Prostate gland (tissue), 2 donors: Measurements from ENCODE around the gene SIPA1. TPM values are rescaled to one million over a fixed set of nuclear protein-coding genes. Genes with fewer than 3 reads are reported as not detected.
A peak's percentile ranks its signal among the peaks of the same experiment; 100 is the strongest.

Experiments used
- DNase-seq: peaks from one replicate; pipeline ENCODE4 v3.0.0-alpha.2; 2019; ENCODE audit warnings: low spot score
- H3K27ac ChIP-seq, 2 donors: fragments of 200-600 bp; sonication (generic); 2 replicates each; pipeline ENCODE4 v1.5.1; 2017 to 2019
- H3K27me3 ChIP-seq: fragments of 200-600 bp; sonication (generic); replicated peaks from 2 replicates; pipeline ENCODE4 v1.5.1; 2019; ENCODE audit not compliant: insufficient read depth
- H3K36me3 ChIP-seq, 2 donors: fragments of 200-600 bp; sonication (generic); 1 replicate in 1 of 2; 2 replicates in 1 of 2; pipeline versions ENCODE4 v1.5.1 to v1.8.1; 2017 to 2019
- H3K4me1 ChIP-seq: fragments of 200-600 bp; sonication (generic); replicated peaks from 2 replicates; pipeline ENCODE4 v1.5.1; 2019
- H3K4me3 ChIP-seq, 2 donors: fragments of 200-600 bp; sonication (generic); 2 replicates each; pipeline ENCODE4 v1.5.1; 2017 to 2019
- H3K9me3 ChIP-seq: fragments of 200-600 bp; sonication (generic); 2 replicates; pipeline ENCODE4 v1.5.1; 2017
- POLR2A ChIP-seq: fragments of 450-650 bp; IDR thresholded peaks from one replicate; pipeline ENCODE4 v1.6.1; 2016; ENCODE audit warnings: antibody characterized with exemption, mild to moderate bottlenecking
- POLR2AphosphoS5 ChIP-seq: sonication (generic); formaldehyde crosslinking; IDR thresholded peaks from one replicate; pipeline ENCODE4 v1.6.1; 2017; ENCODE audit warnings: antibody characterized with exemption
- WGBS: methylation state at CpG from one replicate; pipeline ENCODE4 v1.1.5; 2018; 5-methylcytosine and 5-hydroxymethylcytosine counted together
- intact Hi-C: fragments of 100-400 bp; cut with DNase I; formaldehyde crosslinking; loops from one replicate; pipeline ENCODE4 v1.14.2; 2022
- total RNA-seq, 2 donors: library from RNA; depleted of rRNA; stranded (reverse); fragments of >200 nt; gene quantifications; one replicate each; pipeline ENCODE4 v1.1.0, GENCODE V29; 2016
- TF ChIP-seq, protein P1 (sequence below), 4 experiments: fragments of 200-600 bp in 2 of 4; fragments of 450-650 bp in 2 of 4; sonication (generic) in 2 of 4; IDR thresholded peaks; 1 replicate in 3 of 4; 2 replicates in 1 of 4; pipeline ENCODE4 v1.5.1; 2016 to 2019; ENCODE audit warnings: antibody characterized with exemption in 4 of 4, mild to moderate bottlenecking in 2 of 4, moderate library complexity in 2 of 4

Gene SIPA1, protein sequence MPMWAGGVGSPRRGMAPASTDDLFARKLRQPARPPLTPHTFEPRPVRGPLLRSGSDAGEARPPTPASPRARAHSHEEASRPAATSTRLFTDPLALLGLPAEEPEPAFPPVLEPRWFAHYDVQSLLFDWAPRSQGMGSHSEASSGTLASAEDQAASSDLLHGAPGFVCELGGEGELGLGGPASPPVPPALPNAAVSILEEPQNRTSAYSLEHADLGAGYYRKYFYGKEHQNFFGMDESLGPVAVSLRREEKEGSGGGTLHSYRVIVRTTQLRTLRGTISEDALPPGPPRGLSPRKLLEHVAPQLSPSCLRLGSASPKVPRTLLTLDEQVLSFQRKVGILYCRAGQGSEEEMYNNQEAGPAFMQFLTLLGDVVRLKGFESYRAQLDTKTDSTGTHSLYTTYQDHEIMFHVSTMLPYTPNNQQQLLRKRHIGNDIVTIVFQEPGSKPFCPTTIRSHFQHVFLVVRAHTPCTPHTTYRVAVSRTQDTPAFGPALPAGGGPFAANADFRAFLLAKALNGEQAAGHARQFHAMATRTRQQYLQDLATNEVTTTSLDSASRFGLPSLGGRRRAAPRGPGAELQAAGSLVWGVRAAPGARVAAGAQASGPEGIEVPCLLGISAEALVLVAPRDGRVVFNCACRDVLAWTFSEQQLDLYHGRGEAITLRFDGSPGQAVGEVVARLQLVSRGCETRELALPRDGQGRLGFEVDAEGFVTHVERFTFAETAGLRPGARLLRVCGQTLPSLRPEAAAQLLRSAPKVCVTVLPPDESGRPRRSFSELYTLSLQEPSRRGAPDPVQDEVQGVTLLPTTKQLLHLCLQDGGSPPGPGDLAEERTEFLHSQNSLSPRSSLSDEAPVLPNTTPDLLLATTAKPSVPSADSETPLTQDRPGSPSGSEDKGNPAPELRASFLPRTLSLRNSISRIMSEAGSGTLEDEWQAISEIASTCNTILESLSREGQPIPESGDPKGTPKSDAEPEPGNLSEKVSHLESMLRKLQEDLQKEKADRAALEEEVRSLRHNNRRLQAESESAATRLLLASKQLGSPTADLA
- total RNA-seq: 10 to 100 TPM; 38.2 to 45.2 TPM

DNA sequence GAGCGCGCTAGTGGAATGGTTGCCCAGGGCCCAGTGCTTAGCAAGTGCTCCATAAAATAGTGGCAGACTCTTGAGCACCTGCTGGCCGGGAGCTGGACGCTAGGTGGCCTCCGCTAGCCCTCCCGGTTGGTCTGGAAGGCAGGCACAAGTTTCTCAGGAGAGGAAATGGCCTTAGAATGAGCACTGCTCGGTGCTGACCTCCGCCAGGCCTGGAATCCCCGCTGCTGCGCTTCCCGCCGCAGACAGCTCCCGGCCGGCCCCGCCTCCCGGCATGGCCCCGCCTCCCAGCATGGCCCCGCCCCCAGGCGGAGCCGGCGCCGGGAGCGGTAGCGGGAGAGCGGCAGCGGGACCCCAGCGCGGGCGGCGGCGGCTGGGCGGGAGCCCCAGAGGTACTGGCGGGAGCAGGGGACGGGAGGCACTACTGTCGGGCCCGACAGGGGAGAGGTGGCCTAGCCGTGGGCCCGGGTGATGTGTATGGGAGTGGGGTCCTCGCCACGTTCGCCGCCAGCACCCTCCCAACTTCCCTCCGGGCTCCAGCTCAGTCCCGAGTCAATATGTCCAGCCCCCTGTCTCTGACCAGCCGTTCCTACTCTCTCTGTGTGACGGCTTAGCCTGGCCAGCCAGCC, at the start of gene SIPA1:
Gene SIPA1, plus strand, starts transcription at position 308 of the 626 bp plus-strand sequence. CDS start 2,821 bp downstream, outside the sequence.
- TF ChIP-seq, protein P1, sequence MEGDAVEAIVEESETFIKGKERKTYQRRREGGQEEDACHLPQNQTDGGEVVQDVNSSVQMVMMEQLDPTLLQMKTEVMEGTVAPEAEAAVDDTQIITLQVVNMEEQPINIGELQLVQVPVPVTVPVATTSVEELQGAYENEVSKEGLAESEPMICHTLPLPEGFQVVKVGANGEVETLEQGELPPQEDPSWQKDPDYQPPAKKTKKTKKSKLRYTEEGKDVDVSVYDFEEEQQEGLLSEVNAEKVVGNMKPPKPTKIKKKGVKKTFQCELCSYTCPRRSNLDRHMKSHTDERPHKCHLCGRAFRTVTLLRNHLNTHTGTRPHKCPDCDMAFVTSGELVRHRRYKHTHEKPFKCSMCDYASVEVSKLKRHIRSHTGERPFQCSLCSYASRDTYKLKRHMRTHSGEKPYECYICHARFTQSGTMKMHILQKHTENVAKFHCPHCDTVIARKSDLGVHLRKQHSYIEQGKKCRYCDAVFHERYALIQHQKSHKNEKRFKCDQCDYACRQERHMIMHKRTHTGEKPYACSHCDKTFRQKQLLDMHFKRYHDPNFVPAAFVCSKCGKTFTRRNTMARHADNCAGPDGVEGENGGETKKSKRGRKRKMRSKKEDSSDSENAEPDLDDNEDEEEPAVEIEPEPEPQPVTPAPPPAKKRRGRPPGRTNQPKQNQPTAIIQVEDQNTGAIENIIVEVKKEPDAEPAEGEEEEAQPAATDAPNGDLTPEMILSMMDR (IDR thresholded peaks at IDR 0.05): peak in 2 of 4 experiments; percentile 40 to 46
- TF ChIP-seq POLR2A (peak; percentile 69), POLR2AphosphoS5 (peak; percentile 53)
- no peaks in the 10 kb centered on the region for H3K9me3 ChIP-seq
- peak; percentile 52 for DNase-seq
- peak within 1 kb of the TSS; percentile 74 to 80 for H3K27ac ChIP-seq
- intact Hi-C loops: loop anchor here (5.0 kb wide), 1 partner anchor 179 kb away; no protein-coding TSS in a partner anchor
- peaks cover 8 to 17% of the 10 kb centered on the region in 2 donors for H3K36me3 ChIP-seq
- WGBS: 5% methylated on average over 42 of the region's 46 CpGs
- H3K4me1 ChIP-seq: no peaks in the 10 kb centered on the region
- H3K27me3 ChIP-seq: no peaks in the 10 kb centered on the region
- peak within 1 kb of the TSS; percentile 43 to 56 for H3K4me3 ChIP-seq

DNA sequence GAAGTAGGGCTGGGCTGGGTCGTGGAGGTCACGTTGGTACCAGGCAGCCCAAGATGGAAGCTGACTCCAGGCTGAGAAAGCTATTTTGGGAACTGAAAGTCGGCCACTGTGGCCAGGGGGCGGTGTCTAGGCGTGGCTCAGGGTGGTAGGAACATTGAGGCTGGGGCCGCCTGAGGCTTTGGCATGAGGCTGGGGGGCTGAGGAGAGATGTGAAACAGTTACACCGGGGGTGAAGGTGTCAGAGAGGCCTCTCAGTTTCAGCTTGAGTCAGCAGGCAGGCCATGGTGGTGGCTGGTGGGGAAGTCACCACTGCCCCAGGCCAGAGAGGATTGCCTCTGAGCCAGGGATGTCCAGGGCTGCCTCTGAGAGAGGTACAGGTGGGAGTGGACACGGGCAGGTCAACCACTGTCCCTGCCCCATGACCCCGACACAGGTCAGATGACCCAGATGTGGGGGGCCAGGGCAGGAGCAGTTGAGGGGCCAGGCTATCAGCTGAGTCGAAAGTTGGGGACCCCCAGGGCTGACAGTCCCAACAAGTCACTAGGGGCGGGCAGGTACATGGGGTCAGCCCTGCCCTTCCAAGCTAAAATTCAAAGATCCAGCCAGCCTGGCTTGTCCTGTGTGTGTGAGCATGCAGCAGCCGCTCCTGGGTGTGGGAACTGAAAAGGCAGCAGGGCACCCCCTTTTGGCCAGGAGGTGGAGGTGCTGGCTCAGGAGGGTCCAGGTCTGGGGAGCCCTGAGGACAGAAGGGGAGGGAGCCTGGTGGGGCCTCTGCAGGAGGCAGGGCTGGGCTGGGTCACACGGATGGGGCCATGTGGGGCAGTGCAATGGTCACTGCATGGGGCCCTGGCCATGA, 49.5 kb upstream of the SIPA1 start:
- Histone ChIP-seq H3K27me3 (no peaks in the 10 kb centered on the region), H3K4me3 (no peak overlapping the region), H3K9me3 (no peaks in the 10 kb centered on the region), H3K27ac (peak overlapping the region in 1 of 2 donors; percentile 45), H3K4me1 (no peaks in the 10 kb centered on the region), H3K36me3 (peaks cover 0 to 11% of the 10 kb centered on the region in 2 donors)
- TF ChIP-seq POLR2A (no peak), POLR2AphosphoS5 (no peak)
- TF ChIP-seq, protein P1 (IDR thresholded peaks at IDR 0.05): peak in 3 of 4 experiments; percentile 21 to 65 (median 53)
- peak; percentile 44 for DNase-seq
- 57% methylated on average over 13 of the region's 13 CpGs for WGBS
- intact Hi-C loops: no loop called here

DNA sequence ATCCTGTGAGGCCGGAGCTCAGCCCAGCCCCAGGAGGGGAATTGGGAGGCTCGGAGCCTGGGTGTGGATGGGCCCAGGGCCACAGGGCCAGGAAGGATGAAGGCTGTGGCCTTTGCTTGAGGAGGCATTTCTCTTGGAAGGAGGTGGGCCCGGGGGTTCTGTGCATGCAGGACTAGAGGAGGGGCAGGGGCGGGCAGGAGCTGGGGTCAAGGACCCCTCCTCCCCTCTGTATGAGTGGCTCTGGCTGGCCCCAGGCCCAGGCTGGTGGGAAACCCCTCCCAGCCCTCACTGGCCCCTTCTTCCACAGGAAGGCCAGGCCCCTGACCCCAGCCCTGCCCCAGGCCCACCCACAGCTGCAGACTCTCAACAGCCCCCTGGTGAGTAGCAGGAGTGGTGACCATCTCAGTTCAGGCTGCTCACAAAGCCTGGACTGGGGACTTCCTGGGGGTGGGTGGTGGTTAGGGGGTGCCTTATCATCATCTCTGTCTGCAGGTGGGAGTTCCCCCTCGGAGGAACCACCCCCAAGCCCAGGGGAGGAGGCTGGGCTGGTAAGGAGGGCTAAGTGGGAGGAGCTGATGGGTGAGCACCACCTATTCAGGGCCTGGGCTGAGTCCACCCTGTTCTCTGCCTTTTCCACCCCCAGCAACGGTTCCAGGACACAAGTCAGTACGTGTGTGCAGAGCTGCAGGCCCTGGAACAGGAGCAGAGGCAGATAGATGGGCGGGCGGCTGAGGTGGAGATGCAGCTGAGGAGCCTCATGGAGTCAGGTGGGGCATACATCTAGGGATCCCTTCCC, 48.3 kb upstream of the SIPA1 start:
- H3K36me3 ChIP-seq: peaks cover 0 to 11% of the 10 kb centered on the region in 2 donors
- no peaks in the 10 kb centered on the region for H3K27me3 ChIP-seq
- H3K4me1 ChIP-seq: no peaks in the 10 kb centered on the region
- H3K9me3 ChIP-seq: no peaks in the 10 kb centered on the region
- no peak overlapping the region for H3K27ac ChIP-seq
- no peak for DNase-seq
- intact Hi-C loops: no loop called here
- WGBS: 67% methylated on average over 9 of the region's 9 CpGs
- H3K4me3 ChIP-seq: no peak overlapping the region
- TF ChIP-seq, protein P1 (IDR thresholded peaks at IDR 0.05): no peak
- TF ChIP-seq POLR2A (no peak), POLR2AphosphoS5 (no peak)
